Stimulated activated CD8-positive, alpha-beta memory T cell treated with anti-CD3 and anti-CD28 coated beads, Interleukin-12 subunit alpha, Interleukin-12 subunit beta, amount 100 ng/mL, for 4 hours (primary cell): ENCODE results near the gene SPATA46.
"Not testable (repeated sequence)": the region's sequence is repeated elsewhere in the genome, so short reads cannot be mapped to it uniquely, and the experiment has no call there.

ENCODE experiments used
- DNase-seq: peaks from one replicate; pipeline ENCODE4 v3.0.0-alpha.2; 2020; ENCODE audit warnings: low read depth

SPATA46 gene

DNA sequence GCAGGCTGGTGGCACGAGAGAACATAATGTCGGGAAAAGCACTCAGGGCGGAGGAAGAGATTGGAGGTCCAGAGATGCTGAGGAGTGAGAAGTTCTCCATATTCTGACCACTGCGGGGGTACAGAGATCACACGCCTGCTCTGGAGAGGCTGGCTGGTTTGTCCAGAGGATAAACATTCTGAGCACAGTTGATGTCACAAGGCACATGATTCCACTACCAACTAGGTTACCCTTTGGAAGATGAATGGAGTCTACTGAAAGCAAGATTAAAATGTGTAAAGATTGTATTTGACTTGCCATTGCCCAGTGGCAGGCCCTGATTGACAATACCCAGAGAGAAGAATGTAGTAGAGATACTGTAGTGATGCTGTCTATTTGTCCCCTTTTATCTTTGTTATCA is at the start of gene SPATA46:
TSS of gene SPATA46 (minus strand) at position 164 of the 400 bp plus-strand sequence. CDS start at position 100, 64 bp downstream.
- DNase-seq: no peak

GRCh38 chr1:162422662-162423375 is 46.2 kb upstream of the SPATA46 start:
- DNase-seq: no peak

GRCh38 chr1:162421258-162422164 is 44.9 kb upstream of the SPATA46 start:
- no peak for DNase-seq

- no peak for DNase-seq
Observed at GRCh38 chr1:162420120-162420519, 43.5 kb upstream of the SPATA46 start.

DNA sequence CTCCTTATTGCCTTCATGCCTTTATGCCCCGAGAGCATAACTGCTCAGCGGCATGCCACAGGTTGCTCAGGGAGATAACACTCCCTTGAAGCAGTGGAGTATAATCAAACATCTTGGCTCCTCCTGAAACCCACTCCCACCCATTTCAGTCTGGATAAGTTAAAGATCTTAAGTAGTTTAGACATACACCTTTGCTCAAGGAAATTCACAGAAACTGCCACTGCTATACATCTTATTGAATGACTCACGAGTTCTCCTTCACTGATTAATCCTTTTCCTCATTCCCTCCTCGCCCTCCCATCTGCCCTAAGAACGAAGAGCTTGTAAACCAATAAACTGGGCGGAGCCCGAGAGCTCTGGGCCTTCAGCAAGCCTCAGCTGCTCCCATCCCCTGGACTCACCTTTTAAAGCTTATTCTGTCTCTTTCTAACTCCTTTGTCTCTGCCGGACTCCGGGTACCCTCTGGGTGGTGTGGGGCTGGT is 42.8 kb upstream of the SPATA46 start:
- DNase-seq: not testable (repeated sequence)

- not testable (repeated sequence) for DNase-seq
Observed at GRCh38 chr1:162418584-162418983, 41.9 kb upstream of the SPATA46 start.

DNA sequence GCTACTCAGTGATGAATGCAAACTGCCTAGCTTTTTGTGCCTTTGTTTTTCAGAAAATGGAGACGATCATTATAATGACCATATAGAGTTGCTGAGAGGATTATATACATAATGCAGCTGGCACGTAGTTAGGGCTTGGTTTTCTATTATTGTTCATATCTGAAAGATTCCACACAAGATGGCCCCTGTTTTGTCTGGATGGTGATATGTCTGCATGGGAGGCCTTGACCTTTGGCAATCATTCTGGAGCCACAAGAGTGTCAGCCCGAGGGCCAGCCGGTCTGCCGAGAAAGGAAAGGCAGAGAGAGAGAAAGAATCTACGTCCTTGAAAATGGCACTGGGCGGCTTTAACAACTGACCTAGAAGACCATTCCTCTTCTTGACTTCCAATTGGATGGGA is 41.0 kb upstream of the SPATA46 start:
- DNase-seq: no peak

GRCh38 chr1:162416909-162417308 is 40.3 kb upstream of the SPATA46 start:
- DNase-seq: no peak

DNA sequence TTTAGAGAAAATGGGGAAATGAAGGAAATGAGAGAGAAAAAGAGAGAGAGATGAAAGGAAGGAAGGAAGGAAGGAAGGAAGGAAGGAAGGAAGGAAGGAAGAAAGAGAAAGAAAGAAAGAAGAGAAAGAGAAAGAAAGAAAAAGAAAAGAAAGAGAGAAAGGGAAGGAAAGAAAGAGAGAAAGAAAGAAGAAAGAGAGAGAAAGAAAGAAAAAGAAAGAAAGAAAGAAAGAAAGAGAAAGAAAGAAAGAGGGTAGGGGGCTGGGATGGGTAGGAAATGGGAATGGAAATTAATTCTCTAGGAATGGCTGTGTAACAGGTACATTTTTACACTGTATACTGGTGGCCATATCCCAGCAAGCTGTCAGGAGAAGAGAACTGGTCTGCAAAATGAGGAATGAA is 39.6 kb upstream of the SPATA46 start:
- DNase-seq: no peak

- peak; percentile 12 for DNase-seq
Observed at GRCh38 chr1:162412002-162412401, 35.3 kb upstream of the SPATA46 start, which contains the start of gene SH2D1B. Gene SH2D1B, minus strand, starts transcription at chr1:162412136. Its CDS starts 120 bp downstream, at chr1:162412016.

- no peak for DNase-seq
Observed at GRCh38 chr1:162407539-162407938, 30.9 kb upstream of the SPATA46 start.

- no peak for DNase-seq
Observed at GRCh38 chr1:162406811-162407210, 30.2 kb upstream of the SPATA46 start.

DNA sequence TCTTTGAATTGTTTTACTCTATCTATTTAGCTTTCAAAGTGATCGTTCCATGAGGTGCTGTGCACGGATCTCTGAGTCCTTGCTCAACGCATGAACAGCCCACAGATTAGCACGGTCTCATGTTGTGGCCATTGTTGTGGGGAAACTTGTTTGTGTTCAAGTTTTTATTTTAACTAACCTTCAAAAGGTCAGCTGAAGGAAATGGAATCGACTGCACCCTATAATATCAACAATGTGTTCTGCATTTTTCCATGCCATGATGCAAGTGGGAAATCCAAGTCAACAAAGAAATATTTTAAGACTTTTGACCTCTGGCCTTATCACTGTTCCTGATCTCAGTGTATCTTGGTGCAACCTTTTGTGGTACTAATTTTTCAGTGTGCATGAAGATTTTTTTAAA is 29.1 kb upstream of the SPATA46 start:
- no peak for DNase-seq

DNA sequence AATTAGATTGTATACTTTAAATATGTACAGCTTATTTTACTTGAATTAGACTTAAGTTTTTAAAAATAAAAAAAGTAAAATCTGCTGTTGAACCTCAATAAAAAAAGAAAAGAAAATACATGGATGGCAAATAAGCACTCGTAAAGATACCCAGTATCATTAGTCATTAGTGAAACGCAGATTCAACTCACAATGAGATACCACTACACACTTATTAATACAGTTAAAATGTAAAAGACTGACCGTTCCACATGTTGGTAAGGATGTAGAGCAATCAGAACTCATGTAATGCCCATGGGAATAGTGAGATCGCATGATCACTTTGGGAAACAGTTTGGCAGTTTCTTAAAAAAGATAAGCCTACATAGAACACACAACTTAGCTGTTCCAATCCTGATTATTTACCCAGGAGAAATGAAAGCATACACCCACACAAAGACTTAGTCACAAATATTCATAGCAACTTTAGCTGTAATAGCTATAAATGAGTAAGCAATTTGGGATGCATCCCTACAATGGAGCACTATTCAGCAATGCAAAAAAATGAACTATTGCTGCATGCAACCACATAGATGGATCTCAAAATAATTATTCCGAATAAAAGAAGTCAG is 28.0 kb upstream of the SPATA46 start:
- DNase-seq: no peak

GRCh38 chr1:162400790-162401355 is 24.2 kb upstream of the SPATA46 start:
- DNase-seq: no peak

- DNase-seq: no peak
Observed at GRCh38 chr1:162398999-162399580, 22.4 kb upstream of the SPATA46 start.

DNA sequence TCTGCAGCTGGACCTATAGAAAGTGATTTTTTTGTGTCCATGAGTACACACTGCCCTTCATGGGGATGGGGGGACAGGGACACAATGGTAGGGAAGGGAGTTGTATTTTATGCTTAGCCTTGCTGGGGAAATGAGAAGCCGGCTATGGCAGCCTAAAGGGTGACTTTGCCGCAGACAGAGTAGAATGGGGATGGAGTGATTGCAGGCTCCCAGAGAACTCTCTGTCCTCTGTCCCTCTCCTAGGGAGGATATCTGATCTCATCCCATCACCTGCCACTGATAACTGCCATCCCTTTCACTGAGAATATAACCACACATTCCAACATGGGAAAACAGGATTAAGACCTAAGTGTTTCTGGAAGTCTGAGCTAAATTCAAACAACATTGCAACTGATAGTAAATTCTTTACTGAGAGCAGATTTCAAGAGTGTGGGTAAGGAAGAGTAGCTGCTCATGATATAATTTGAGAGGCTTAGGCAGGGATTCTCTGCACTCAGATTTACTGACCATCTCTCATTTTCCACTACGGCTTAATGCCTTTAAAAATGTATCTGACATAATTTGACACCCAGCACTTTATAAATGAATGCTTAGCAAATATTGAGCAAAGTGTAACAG is 21.4 kb upstream of the SPATA46 start:
- DNase-seq: no peak

- DNase-seq: no peak
Observed at GRCh38 chr1:162397039-162397448, 20.4 kb upstream of the SPATA46 start.

- no peak for DNase-seq
Observed at GRCh38 chr1:162396201-162396906, 19.7 kb upstream of the SPATA46 start.

DNA sequence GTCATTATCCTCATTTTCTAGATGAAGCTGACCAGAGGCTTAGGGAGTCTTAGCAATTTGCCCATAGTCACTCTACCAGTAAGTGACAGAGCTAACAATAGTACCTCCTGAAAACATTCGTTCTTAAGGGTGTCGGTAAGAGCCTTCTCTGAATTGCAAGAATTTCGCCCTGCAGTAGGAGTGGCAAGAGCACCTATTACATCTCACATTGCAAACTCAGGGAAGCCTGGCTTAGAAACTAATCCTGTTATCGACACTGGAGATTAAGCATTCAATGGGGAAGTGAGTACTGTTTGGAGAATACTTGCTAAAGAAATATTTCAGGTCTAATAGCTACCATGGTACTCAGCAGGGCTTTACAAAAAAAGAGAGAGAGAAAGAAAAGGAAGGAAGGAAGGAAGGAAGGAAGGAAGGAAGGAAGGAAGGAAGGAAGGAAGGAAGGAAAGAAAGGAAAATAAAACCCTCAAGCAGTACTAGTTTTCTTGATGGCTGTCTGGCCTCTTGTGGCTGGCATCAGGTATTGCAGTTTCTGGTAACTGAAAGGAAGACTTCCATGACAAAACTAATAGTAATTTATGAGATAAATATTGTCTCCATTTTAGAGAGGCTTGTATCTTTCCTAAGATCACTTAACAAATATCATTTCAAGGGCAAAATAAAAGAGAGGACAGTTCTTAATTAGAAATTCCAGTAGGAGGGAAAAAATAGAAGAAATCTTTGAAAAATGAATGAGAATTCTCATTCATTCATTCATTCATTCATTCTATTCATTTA is 15.3 kb upstream of the SPATA46 start:
- no peak for DNase-seq
